AG04450 (cell line): ENCODE results near the gene STIL. TPM values are rescaled to one million over a fixed set of nuclear protein-coding genes. Genes with fewer than 3 reads are reported as not detected.

ENCODE experiments used
- CTCF ChIA-PET: fragments of 300-600, 350-600 bp; formaldehyde crosslinking; extraction: SDS; loops from one replicate; lab custom pipeline; 2022; ENCODE audit warnings: antibody characterized with exemption, inconsistent platforms; lab: Charles Lee
- POLR2A ChIA-PET: fragments of 350-600 bp; formaldehyde crosslinking; extraction: SDS; loops from one replicate; lab custom pipeline; 2021; ENCODE audit warnings: antibody characterized with exemption, inconsistent platforms; lab: Yijun Ruan, JAX
- DNase-seq: peaks from one replicate; pipeline ENCODE4 v3.0.0-alpha.2; 2011; ENCODE audit warnings: low read depth, low spot score
- H3K27ac ChIP-seq: one replicate; pipeline ENCODE4 v1.5.1; 2012; ENCODE audit warnings: low read depth, low read length, control low read depth
- H3K27me3 ChIP-seq: one replicate; pipeline ENCODE4 v1.6.0; 2012; ENCODE audit warnings: low read length; ENCODE audit not compliant: control insufficient read depth, insufficient read depth
- H3K4me3 ChIP-seq: 2 replicates; pipeline ENCODE4 v1.5.1; 2011; ENCODE audit warnings: mild to moderate bottlenecking, low read depth, low read length, control low read depth
- H3K9me3 ChIP-seq: 2 replicates; pipeline ENCODE4 v1.5.1; 2012; ENCODE audit warnings: low read length; ENCODE audit not compliant: control insufficient read depth, insufficient read depth
- CTCF ChIP-seq: IDR thresholded peaks from 2 replicates; pipeline ENCODE4 v1.5.1; 2011; ENCODE audit warnings: low read depth, low read length, control low read depth, inconsistent platforms
- polyA plus RNA-seq: library from polyadenylated mRNA; depleted of rRNA; stranded (reverse); fragments of >200 nt; gene quantifications from 2 replicates; pipeline ENCODE4 v1.2.3, GENCODE V29; 2011

STIL gene
- polyA plus RNA-seq, 1 experiment = 6.4 TPM

GRCh38 chr1:47238935-47239592, 74.9 kb downstream of the STIL start:
- no peaks in the 10 kb centered on the region for H3K9me3 ChIP-seq
- ChIA-PET POLR2A (no interaction called here), CTCF (interaction anchor here (1.0 to 3.0 kb wide), 2 partner anchors 24 to 46 kb away, joined by 3 to 19 read pairs; no protein-coding TSS in a partner anchor)
- no peak for TF ChIP-seq CTCF
- H3K4me3 ChIP-seq = no peak overlapping the region
- DNase-seq = no peak
- H3K27ac ChIP-seq = no peak overlapping the region
- H3K27me3 ChIP-seq = peaks cover 47% of the 10 kb centered on the region

- CTCF ChIA-PET = interaction anchor here (1.1 kb wide), 2 partner anchors 27 to 57 kb away, joined by 3 to 4 read pairs; no protein-coding TSS in a partner anchor
- no peak overlapping the region for H3K4me3 ChIP-seq
- H3K27ac ChIP-seq = no peak overlapping the region
- peaks cover 3% of the 10 kb centered on the region; the same call in 1 of the 2 replicates for H3K9me3 ChIP-seq
- POLR2A ChIA-PET = no interaction called here
- TF ChIP-seq CTCF = no peak
- DNase-seq = no peak
- H3K27me3 ChIP-seq = peaks cover 65% of the 10 kb centered on the region
Observed at GRCh38 chr1:47235806-47236205, 78.1 kb downstream of the STIL start.

- Histone ChIP-seq H3K27me3 (peaks cover 70% of the 10 kb centered on the region), H3K4me3 (no peak overlapping the region), H3K27ac (no peak overlapping the region), H3K9me3 (peaks cover 3% of the 10 kb centered on the region; the same call in 1 of the 2 replicates)
- ChIA-PET CTCF (interaction anchor here (1.1 kb wide), 1 partner anchor 27 kb away, joined by 4 read pairs; no protein-coding TSS in a partner anchor), POLR2A (no interaction called here)
- TF ChIP-seq CTCF = no peak
- no peak for DNase-seq
Observed at GRCh38 chr1:47235241-47235681, 78.7 kb downstream of the STIL start.

- peaks cover 83% of the 10 kb centered on the region for H3K27me3 ChIP-seq
- ChIA-PET CTCF (interaction anchor here (0.8 to 1.3 kb wide), 2 partner anchors 30 to 40 kb away, joined by 4 to 8 read pairs; no protein-coding TSS in a partner anchor), POLR2A (no interaction called here)
- TF ChIP-seq CTCF = no peak
- DNase-seq = no peak
- H3K9me3 ChIP-seq = peaks cover 3% of the 10 kb centered on the region; the same call in 1 of the 2 replicates
- H3K4me3 ChIP-seq = no peak overlapping the region
- no peak overlapping the region for H3K27ac ChIP-seq
Observed at GRCh38 chr1:47233186-47233585, 80.8 kb downstream of the STIL start.

GRCh38 chr1:47232187-47232874, 81.6 kb downstream of the STIL start, which contains the start of gene TAL1:
TAL1 (minus strand) TSS chr1:47232225; CDS start chr1:47225888, 6,337 bp downstream.
- ChIA-PET CTCF (interaction anchor here (0.8 kb wide), 1 partner anchor 30 kb away, joined by 4 read pairs; no protein-coding TSS in a partner anchor), POLR2A (no interaction called here)
- Histone ChIP-seq H3K4me3 (peak within 1 kb of the TSS; percentile 22), H3K27ac (no peak within 1 kb of the TSS), H3K27me3 (peaks cover 89% of the 10 kb centered on the region), H3K9me3 (peaks cover 3% of the 10 kb centered on the region; the same call in 1 of the 2 replicates)
- DNase-seq = no peak
- no peak for TF ChIP-seq CTCF
